Retinal pigment epithelial cell (primary cell): ENCODE data around the gene RFX1.
A peak's percentile ranks its signal among the peaks of the same experiment; 100 is the strongest.
"Not testable (repeated sequence)": the region's sequence is repeated elsewhere in the genome, so short reads cannot be mapped to it uniquely, and the experiment has no call there.

Source experiments
- DNase-seq: peaks from one replicate; pipeline ENCODE4 v3.0.0-alpha.2; 2010; ENCODE audit warnings: low read depth
- H3K4me3 ChIP-seq: 2 replicates; pipeline ENCODE4 v1.5.1; 2011; ENCODE audit warnings: mild to moderate bottlenecking, low read length, control low read depth, moderate library complexity
- TF ChIP-seq, protein P1 (sequence below): conservative IDR thresholded peaks from 2 replicates; pipeline ENCODE4 v1.5.1; 2011; ENCODE audit warnings: low read depth, low read length, control low read depth, inconsistent platforms

The RFX1 gene

GRCh38 chr19:14051980-14052379, 45.9 kb upstream of the RFX1 start:
- no peak overlapping the region for H3K4me3 ChIP-seq
- no peak for DNase-seq
- TF ChIP-seq, protein P1, sequence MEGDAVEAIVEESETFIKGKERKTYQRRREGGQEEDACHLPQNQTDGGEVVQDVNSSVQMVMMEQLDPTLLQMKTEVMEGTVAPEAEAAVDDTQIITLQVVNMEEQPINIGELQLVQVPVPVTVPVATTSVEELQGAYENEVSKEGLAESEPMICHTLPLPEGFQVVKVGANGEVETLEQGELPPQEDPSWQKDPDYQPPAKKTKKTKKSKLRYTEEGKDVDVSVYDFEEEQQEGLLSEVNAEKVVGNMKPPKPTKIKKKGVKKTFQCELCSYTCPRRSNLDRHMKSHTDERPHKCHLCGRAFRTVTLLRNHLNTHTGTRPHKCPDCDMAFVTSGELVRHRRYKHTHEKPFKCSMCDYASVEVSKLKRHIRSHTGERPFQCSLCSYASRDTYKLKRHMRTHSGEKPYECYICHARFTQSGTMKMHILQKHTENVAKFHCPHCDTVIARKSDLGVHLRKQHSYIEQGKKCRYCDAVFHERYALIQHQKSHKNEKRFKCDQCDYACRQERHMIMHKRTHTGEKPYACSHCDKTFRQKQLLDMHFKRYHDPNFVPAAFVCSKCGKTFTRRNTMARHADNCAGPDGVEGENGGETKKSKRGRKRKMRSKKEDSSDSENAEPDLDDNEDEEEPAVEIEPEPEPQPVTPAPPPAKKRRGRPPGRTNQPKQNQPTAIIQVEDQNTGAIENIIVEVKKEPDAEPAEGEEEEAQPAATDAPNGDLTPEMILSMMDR = no peak

- H3K4me3 ChIP-seq, DNase-seq: not testable (repeated sequence)
Observed at GRCh38 chr19:14050961-14051360, 44.8 kb upstream of the RFX1 start.

GRCh38 chr19:14050512-14050911, 44.4 kb upstream of the RFX1 start:
- H3K4me3 ChIP-seq = no peak overlapping the region
- TF ChIP-seq, protein P1 = no peak
- no peak for DNase-seq

DNA sequence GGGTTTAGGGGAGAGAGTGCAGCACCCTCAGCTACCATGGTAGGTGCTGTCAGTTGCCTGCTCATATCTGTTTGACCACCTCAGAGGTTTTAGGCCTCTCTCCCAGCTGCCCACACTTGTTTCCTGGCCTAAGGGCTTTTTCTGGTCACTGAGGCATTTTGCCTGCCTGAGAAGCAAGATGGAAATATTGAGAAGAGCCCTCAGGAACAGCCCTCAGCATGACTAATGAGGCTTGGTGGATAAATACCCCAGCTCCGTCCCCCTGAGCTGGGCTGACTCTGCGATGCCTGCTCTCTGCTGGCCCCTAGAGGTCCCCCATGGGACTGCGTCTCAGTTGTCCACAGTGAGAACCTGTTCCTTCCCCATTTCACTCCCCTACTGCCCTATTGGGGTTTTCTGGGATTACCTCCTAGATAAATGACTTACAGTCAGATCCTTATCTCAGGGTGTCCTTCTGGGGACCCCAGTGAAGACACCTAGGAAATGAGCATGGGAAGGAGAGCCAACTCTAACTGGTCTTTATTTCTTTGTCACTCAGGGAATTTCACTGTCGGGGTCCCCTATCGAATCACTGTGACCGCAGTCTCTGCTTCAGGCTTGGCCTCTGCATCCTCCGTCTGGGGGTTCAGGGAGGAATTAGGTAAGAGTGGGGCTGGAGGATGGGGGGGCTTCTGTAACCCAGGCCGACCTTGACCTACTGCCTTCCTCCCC, 42.5 kb upstream of the RFX1 start:
- TF ChIP-seq, protein P1 = peak; percentile 90
- DNase-seq = no peak
- no peak overlapping the region for H3K4me3 ChIP-seq

DNA sequence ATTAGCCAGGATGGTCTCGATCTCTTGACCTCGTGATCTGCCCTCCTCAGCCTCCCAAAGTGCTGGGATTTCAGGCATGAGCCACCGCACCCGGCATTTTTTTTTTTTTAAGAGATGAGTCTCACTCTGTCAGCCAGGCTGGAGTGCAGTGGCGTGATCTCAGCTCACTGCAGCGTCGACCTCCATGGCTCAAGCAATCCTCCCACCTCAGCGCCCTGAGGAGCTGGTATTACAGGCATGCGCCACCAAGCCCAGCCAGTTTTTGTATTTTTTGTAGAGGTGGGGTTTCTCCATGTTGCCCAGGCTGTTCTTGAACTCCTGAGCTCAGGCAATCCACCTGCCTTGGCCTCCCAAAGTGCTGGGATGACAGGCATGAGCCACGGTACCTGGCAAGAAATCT, 41.7 kb upstream of the RFX1 start:
- not testable (repeated sequence) for H3K4me3 ChIP-seq, DNase-seq

- not testable (repeated sequence) for H3K4me3 ChIP-seq, DNase-seq
- TF ChIP-seq, protein P1 = peak; percentile 70
Observed at GRCh38 chr19:14042659-14043608, 36.8 kb upstream of the RFX1 start.

DNA sequence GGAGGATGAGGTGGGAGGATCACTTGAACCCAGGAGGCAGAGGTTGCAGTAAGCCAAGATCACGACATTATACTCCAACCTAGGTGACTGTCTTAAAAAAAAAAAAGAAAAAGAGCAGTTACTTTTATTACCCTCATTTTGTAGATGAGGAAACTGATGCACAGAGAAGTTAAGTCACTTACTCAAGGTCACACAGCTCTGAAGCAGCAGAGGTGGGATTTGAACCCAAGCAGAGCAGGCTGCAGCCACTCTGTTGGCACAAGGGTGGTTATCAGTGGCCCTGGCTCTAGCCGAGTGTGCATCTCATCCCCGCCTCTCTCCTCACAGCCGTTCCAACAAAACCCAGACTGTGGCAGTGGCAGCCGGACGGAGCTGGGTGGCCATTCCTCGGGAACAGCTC, 33.1 kb upstream of the RFX1 start:
- DNase-seq = no peak
- no peak overlapping the region for H3K4me3 ChIP-seq
- TF ChIP-seq, protein P1 = no peak

DNA sequence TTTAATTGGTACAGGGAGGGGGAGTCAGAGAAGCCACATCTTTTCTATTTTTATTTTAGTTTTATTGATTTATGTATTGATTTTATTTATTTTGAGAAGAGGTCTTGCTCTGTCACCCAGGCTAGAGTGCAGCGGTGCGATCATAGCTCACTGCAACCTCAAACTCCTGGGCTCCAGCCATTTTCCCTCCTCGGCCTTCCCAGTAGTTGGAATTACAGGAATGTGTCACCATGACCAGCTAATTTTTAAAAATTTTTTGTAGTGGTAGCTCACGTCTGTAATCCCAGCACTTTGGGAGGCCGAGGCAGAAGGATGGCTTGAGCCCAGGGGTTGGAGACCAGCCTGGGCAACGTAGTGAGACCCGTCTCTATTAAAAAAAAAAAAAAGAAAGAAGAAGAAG, 29.6 kb upstream of the RFX1 start:
- TF ChIP-seq, protein P1 = no peak
- DNase-seq = no peak
- H3K4me3 ChIP-seq = no peak overlapping the region
